KMS-11 (cell line): ENCODE results near the gene RBMS3.

Experiments used
- H2AFZ ChIP-seq: fragments of 200-600 bp; sonication (generic); 2 replicates; pipeline ENCODE4 v1.6.1; 2016; ENCODE audit warnings: antibody characterized with exemption, mixed run types, low read depth
- H3K27ac ChIP-seq: fragments of 200-600 bp; sonication (generic); 2 replicates; pipeline ENCODE4 v1.6.1; 2016; ENCODE audit warnings: mild to moderate bottlenecking, mixed run types
- H3K27me3 ChIP-seq: fragments of 200-600 bp; sonication (generic); 2 replicates; pipeline ENCODE4 v1.6.1; 2017; ENCODE audit warnings: mild to moderate bottlenecking, low read depth, mixed run types, moderate library complexity; ENCODE audit not compliant: insufficient read depth
- H3K36me3 ChIP-seq: fragments of 200-600 bp; sonication (generic); 2 replicates; pipeline ENCODE4 v1.6.1; 2017; ENCODE audit warnings: mild to moderate bottlenecking, mixed run types; ENCODE audit not compliant: insufficient read depth
- H3K4me1 ChIP-seq: fragments of 200-600 bp; sonication (generic); 2 replicates; pipeline ENCODE4 v1.6.1; 2016; ENCODE audit warnings: mild to moderate bottlenecking, low read depth, mixed run types; ENCODE audit not compliant: poor library complexity, severe bottlenecking
- H3K4me2 ChIP-seq: fragments of 200-600 bp; sonication (generic); 2 replicates; pipeline ENCODE4 v1.7.0; 2016; ENCODE audit warnings: mild to moderate bottlenecking, mixed run types
- H3K4me3 ChIP-seq: fragments of 200-600 bp; sonication (generic); IDR thresholded peaks from 2 replicates; pipeline ENCODE4 v1.6.1; 2017; ENCODE audit warnings: low read depth, low read length, mixed read lengths; ENCODE audit not compliant: insufficient read depth
- H3K79me2 ChIP-seq: fragments of 200-600 bp; sonication (generic); 2 replicates; pipeline ENCODE4 v1.6.1; 2016; ENCODE audit warnings: low read depth, mixed run types; ENCODE audit not compliant: insufficient read depth
- H3K9ac ChIP-seq: fragments of 200-600 bp; sonication (generic); 2 replicates; pipeline ENCODE4 v1.6.1; 2016; ENCODE audit warnings: mild to moderate bottlenecking, mixed run types
- H4K20me1 ChIP-seq: fragments of 200-600 bp; sonication (generic); 2 replicates; pipeline ENCODE4 v1.6.1; 2016; ENCODE audit warnings: mild to moderate bottlenecking, mixed run types; ENCODE audit not compliant: insufficient read depth
- CTCF ChIP-seq: fragments of 200-600 bp; sonication (generic); conservative IDR thresholded peaks from 2 replicates; pipeline ENCODE4 v1.6.1; 2017; ENCODE audit warnings: low read depth, mild to moderate bottlenecking, antibody characterized with exemption, low read length, moderate library complexity, mixed read lengths

Gene RBMS3

GRCh38 chr3:29317659-29318173 lies 36.8 kb downstream of the RBMS3 start:
- TF ChIP-seq CTCF, result no peak
- Histone ChIP-seq H3K4me1 (no peaks in the 10 kb centered on the region), H3K4me2 (no peak overlapping the region), H3K9ac (no peak overlapping the region), H3K27me3 (no peaks in the 10 kb centered on the region), H3K79me2 (no peaks in the 10 kb centered on the region), H3K27ac (no peak overlapping the region), H3K36me3 (no peaks in the 10 kb centered on the region), H3K4me3 (no peak overlapping the region), H2AFZ (no peak overlapping the region), H4K20me1 (no peaks in the 10 kb centered on the region)

GRCh38 chr3:29318251-29318650 lies 37.4 kb downstream of the RBMS3 start:
- H3K36me3 ChIP-seq, result no peaks in the 10 kb centered on the region
- H3K4me1 ChIP-seq, result no peaks in the 10 kb centered on the region
- H3K27me3 ChIP-seq, result no peaks in the 10 kb centered on the region
- no peak overlapping the region for H2AFZ ChIP-seq
- H4K20me1 ChIP-seq, result no peaks in the 10 kb centered on the region
- no peak for TF ChIP-seq CTCF
- H3K4me2 ChIP-seq, result no peak overlapping the region
- no peaks in the 10 kb centered on the region for H3K79me2 ChIP-seq
- no peak overlapping the region for H3K9ac ChIP-seq
- no peak overlapping the region for H3K27ac ChIP-seq
- no peak overlapping the region for H3K4me3 ChIP-seq

- TF ChIP-seq CTCF, result no peak
- Histone ChIP-seq H3K4me2 (no peak overlapping the region), H3K4me3 (no peak overlapping the region), H3K4me1 (peaks cover 6% of the 10 kb centered on the region), H4K20me1 (no peaks in the 10 kb centered on the region), H3K36me3 (no peaks in the 10 kb centered on the region), H3K27ac (no peak overlapping the region), H3K27me3 (no peaks in the 10 kb centered on the region), H2AFZ (no peak overlapping the region), H3K9ac (no peak overlapping the region), H3K79me2 (no peaks in the 10 kb centered on the region)
These were observed 38.4 kb downstream of the RBMS3 start for GRCh38 chr3:29319262-29319661.

- Histone ChIP-seq H3K27me3 (no peaks in the 10 kb centered on the region), H4K20me1 (no peaks in the 10 kb centered on the region), H3K9ac (no peak overlapping the region), H3K4me2 (no peak overlapping the region), H3K27ac (no peak overlapping the region), H2AFZ (no peak overlapping the region), H3K4me1 (peaks cover 7% of the 10 kb centered on the region), H3K36me3 (no peaks in the 10 kb centered on the region), H3K4me3 (no peak overlapping the region), H3K79me2 (no peaks in the 10 kb centered on the region)
- TF ChIP-seq CTCF, result no peak
These were observed 38.9 kb downstream of the RBMS3 start for GRCh38 chr3:29319798-29320197.
